Mucosa of descending colon (tissue), 3 donors: ENCODE data around the gene SPO11. TPM values are rescaled to one million over a fixed set of nuclear protein-coding genes. Genes with fewer than 3 reads are reported as not detected.
"Not testable (repeated sequence)": the region's sequence is repeated elsewhere in the genome, so short reads cannot be mapped to it uniquely, and the experiment has no call there.

Experiments
- ATAC-seq: fragments of 200-7000 bp; cut with Tn5 transposase; one replicate; pipeline ENCODE4 v1.9.1; 2020; ENCODE audit warnings: mild to moderate bottlenecking, moderate library complexity
- DNase-seq, 3 donors: peaks; one replicate each; pipeline ENCODE4 v3.0.0-alpha.2; 2020
- H3K36me3 ChIP-seq: fragments of 200-600 bp; one replicate; pipeline ENCODE4 v1.8.0; 2021; ENCODE audit warnings: low read depth, mild to moderate bottlenecking
- H3K4me1 ChIP-seq: fragments of 200-600 bp; one replicate; pipeline ENCODE4 v1.8.0; 2021; ENCODE audit warnings: low read depth, mild to moderate bottlenecking
- H3K4me3 ChIP-seq: fragments of 200-600 bp; one replicate; pipeline ENCODE4 v1.8.0; 2021; ENCODE audit warnings: mild to moderate bottlenecking
- H3K9me3 ChIP-seq: fragments of 200-600 bp; one replicate; pipeline ENCODE4 v1.8.0; 2021; ENCODE audit warnings: mild to moderate bottlenecking
- CTCF ChIP-seq: fragments of 200-600 bp; IDR thresholded peaks from one replicate; pipeline ENCODE4 v1.8.0; 2022; ENCODE audit warnings: antibody characterized with exemption, mild to moderate bottlenecking
- intact Hi-C, 2 donors: fragments of 100-400 bp; cut with DNase I in 1 of 2; cut with micrococcal nuclease in 1 of 2; formaldehyde crosslinking; loops; one replicate each; pipeline versions ENCODE4 v1.11.0 to v1.11.1; 2022; cut with DNase I, micrococcal nuclease
- total RNA-seq, 3 donors: library from RNA; stranded (reverse); fragmentation: NEBNext Ultra II Directional in 2 of 3; extraction: Animal tissue kit (Norgen Biotek cat#: 25700) in 2 of 3; gene quantifications; one replicate each; pipeline versions ENCODE4 v1.2.1 to v1.2.4, GENCODE V29; 2021 to 2023
- donor health status: DM: no; HTN: no; CAD: no; lungs with moderate emphysema.
- donor health status: DM: no; HTN: no; CAD: no.
- donor health status: DM: no; HTN: yes; CAD: no.

The SPO11 gene
- total RNA-seq, 3 donors from 2014 or later: not detected

GRCh38 chr20:57346477-57346876, 16.9 kb downstream of the SPO11 start:
- peak; percentile 45 for TF ChIP-seq CTCF
- Histone ChIP-seq H3K4me1 (no peaks in the 10 kb centered on the region), H3K36me3 (no peaks in the 10 kb centered on the region), H3K4me3 (no peak overlapping the region), H3K9me3 (no peaks in the 10 kb centered on the region)
- intact Hi-C loops: loop anchor here in 1 of 2 donors (2.0 kb wide), 1 partner anchor 258 kb away; no protein-coding TSS in a partner anchor
- ATAC-seq: peak; percentile 51
- DNase-seq: peak in 2 of 3 donors; percentile 73 to 91

DNA sequence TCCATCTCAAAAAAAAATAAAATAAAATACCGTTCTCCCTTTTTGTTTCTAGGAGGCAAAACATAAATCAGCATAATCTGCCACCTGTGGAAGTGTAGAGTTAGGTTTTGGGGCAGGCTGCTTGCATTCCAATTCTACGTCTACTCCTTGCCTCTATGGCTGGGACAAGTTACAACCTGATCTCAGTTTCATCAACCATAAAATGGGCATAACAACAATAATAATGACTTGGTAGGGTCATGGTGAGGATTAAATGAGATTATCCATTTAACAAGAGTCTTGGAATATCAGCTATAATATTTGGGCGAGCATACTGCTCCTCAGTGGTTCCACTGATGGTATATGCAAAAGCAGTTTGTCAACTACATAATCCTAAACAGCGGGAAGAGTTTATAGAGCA, 17.8 kb downstream of the SPO11 start:
- ATAC-seq (no peak), DNase-seq (no peak)
- no peaks in the 10 kb centered on the region for H3K36me3 ChIP-seq
- H3K4me3 ChIP-seq: no peak overlapping the region
- TF ChIP-seq CTCF: no peak
- peaks cover 8% of the 10 kb centered on the region for H3K4me1 ChIP-seq
- no peaks in the 10 kb centered on the region for H3K9me3 ChIP-seq
- intact Hi-C loops: loop anchor here in 1 of 2 donors (2.0 kb wide), 1 partner anchor 259 kb away; no protein-coding TSS in a partner anchor

DNA sequence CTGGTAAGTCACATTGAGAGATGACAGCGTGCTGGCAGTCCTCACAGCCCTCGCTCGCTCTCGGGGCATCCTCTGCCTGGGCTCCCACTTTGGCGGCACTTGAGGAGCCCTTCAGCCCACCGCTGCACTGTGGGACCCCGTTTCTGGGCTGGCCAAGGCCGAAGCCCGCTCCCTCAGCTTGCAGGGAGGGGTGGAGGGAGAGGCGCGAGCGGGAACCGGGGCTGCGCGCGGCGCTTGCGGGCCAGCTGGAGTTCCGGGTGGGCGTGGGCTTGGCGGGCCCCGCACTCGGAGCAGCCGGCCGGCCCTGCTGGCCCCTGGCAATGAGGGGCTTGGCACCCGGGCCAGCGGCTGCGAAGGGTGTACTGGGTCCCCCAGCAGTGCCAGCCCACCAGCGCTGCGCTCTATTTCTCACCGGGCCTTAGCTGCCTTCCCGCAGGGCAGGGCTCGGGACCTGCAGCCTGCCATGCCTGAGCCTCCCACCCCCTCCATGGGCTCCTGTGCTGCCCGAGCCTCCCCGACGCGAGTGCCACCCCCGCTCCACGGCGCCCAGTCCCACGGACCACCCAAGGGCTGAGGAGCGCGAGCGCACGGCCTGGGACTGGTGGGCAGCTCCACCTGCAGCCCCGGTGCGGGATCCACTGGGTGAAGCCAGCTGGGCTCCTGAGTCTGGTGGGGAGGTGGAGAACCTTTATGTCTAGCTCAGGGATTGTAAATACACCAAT, 18.8 kb downstream of the SPO11 start:
- H3K4me3 ChIP-seq, DNase-seq, intact Hi-C loops, H3K4me1 ChIP-seq, ATAC-seq, H3K9me3 ChIP-seq, H3K36me3 ChIP-seq: not testable (repeated sequence)

DNA sequence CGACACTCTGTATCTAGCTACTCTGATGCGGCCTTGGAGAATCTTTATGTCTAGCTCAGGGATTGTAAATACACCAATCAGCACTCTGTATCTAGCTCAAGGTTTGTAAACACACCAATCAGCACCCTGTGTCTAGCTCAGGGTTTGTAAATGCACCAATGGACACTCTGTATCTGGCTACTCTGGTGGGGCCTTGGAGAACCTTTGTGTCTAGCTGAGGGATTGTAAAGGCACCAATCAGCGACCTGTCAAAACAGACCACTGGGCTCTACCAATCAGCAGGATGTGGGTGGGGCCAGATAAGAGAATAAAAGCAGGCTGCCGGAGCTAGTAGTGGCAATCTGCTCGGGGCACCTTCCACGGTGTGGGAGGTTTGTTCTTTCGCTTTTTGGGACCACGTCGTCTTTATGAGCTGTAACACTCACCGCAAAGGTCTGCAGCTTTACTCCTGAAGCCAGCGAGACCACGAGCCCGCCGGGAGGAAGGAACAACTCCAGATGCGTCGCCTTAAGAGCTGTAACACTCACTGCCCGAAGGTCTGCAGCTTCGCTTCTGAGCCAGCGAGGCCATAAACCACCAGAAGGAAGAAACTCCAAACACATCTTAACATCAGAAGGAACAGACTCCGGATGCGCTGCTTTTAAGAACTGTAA, 19.4 kb downstream of the SPO11 start:
- H3K4me1 ChIP-seq, intact Hi-C loops, ATAC-seq, H3K9me3 ChIP-seq, DNase-seq, H3K36me3 ChIP-seq, H3K4me3 ChIP-seq: not testable (repeated sequence)

- no peaks in the 10 kb centered on the region for H3K9me3 ChIP-seq
- peaks cover 8% of the 10 kb centered on the region for H3K4me1 ChIP-seq
- DNase-seq: no peak
- H3K4me3 ChIP-seq: no peak overlapping the region
- TF ChIP-seq CTCF: no peak
- intact Hi-C loops: no loop called here
- no peaks in the 10 kb centered on the region for H3K36me3 ChIP-seq
- no peak for ATAC-seq
These were observed 20.6 kb downstream of the SPO11 start for GRCh38 chr20:57350081-57350710.

DNA sequence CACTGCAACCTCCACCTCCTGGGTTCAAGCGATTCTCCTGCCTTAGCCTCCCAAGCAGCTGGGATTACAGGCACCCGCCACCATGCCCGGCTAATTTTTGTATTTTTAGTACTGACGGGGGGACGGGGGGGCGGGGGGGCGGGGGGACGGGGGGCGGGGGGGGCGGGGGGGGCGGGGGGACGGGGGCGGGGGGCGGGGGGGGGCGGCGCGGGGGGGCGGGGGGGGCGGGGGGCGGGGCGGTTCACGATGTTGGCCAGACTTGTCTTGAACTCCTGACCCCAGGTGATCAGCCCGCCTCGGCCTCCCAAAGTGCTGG, 21.1 kb downstream of the SPO11 start:
- H3K4me3 ChIP-seq: peak overlapping the region; percentile 88
- H3K9me3 ChIP-seq, H3K36me3 ChIP-seq, H3K4me1 ChIP-seq, DNase-seq, ATAC-seq, intact Hi-C loops: not testable (repeated sequence)
